Kidney (tissue), 14 donors: ENCODE data around the gene L1CAM. TPM values are rescaled to one million over a fixed set of nuclear protein-coding genes. Genes with fewer than 3 reads are reported as not detected.

ENCODE experiments used
- DNase-seq, 5 donors: peaks; one replicate each; pipeline ENCODE4 v3.0.0-alpha.2; 2013 to 2020
- FAIRE-seq: peaks from 2 replicates; lab custom pipeline; 2012; peaks lifted over from hg19 to GRCh38; lab: Jason Lieb, UNC
- H3K27ac ChIP-seq, 2 donors: one replicate each; pipeline ENCODE4 v1.7.0; 2013; ENCODE audit warnings: low read depth in 2 of 2, low read length in 2 of 2, inconsistent platforms in 1 of 2
- H3K27me3 ChIP-seq: one replicate; pipeline ENCODE4 v1.7.1; 2013; ENCODE audit warnings: low read length, inconsistent platforms; ENCODE audit not compliant: control insufficient read depth, insufficient read depth
- H3K36me3 ChIP-seq, 3 donors: one replicate each; pipeline versions ENCODE4 v1.7.0 to v1.7.1; 2013; ENCODE audit warnings: low read length in 3 of 3, control low read depth in 1 of 3, inconsistent platforms in 1 of 3; ENCODE audit not compliant: insufficient read depth in 3 of 3, control insufficient read depth in 2 of 3
- H3K4me1 ChIP-seq, 3 donors: one replicate each; pipeline versions ENCODE4 v1.7.0 to v1.7.1; 2013; ENCODE audit warnings: low read length in 3 of 3, inconsistent platforms in 1 of 3, low read depth in 1 of 3; ENCODE audit not compliant: control insufficient read depth in 2 of 3, insufficient read depth in 2 of 3
- H3K4me3 ChIP-seq, 3 donors: one replicate each; pipeline versions ENCODE4 v1.7.0 to v1.8.1; 2013; ENCODE audit warnings: low read length in 3 of 3, control low read depth in 1 of 3, inconsistent platforms in 1 of 3
- H3K9ac ChIP-seq, 3 donors: one replicate each; pipeline versions ENCODE4 v1.7.0 to v1.7.1; 2013; ENCODE audit warnings: low read length in 3 of 3, control low read depth in 1 of 3, inconsistent platforms in 1 of 3
- H3K9me3 ChIP-seq, 3 donors: one replicate each; pipeline versions ENCODE4 v1.7.0 to v1.7.1; 2013; ENCODE audit warnings: low read length in 3 of 3, control low read depth in 1 of 3, inconsistent platforms in 1 of 3; ENCODE audit not compliant: control insufficient read depth in 2 of 3, insufficient read depth in 1 of 3
- CTCF ChIP-seq: IDR thresholded peaks from 3 replicates; pipeline ENCODE4 v1.5.1; 2012; ENCODE audit warnings: mild to moderate bottlenecking, moderate library complexity, borderline replicate concordance; ENCODE audit not compliant: insufficient read depth; ENCODE audit errors: extremely low read depth
- intact Hi-C: fragments of 100-400 bp; cut with DNase I; formaldehyde crosslinking; loops from one replicate; pipeline ENCODE4 v1.11.1; 2022
- polyA plus RNA-seq: library from polyadenylated mRNA; stranded (reverse); fragments of 350-450 nt; fragmentation: Illumina TruSeq; extraction: RNeasy Lipid Tissue Mini Kit (QIAGEN cat#74804); gene quantifications from one replicate; pipeline ENCODE4 v1.2.3, GENCODE V29; 2014; ENCODE audit warnings: low read depth, low replicate concordance; ENCODE audit not compliant: insufficient read depth
- total RNA-seq: library from RNA; stranded (reverse); fragmentation: NEBNext Ultra II Directional; extraction: Animal tissue kit (Norgen Biotek cat#: 25700); gene quantifications from one replicate; pipeline ENCODE4 v1.2.1, GENCODE V29; 2021
- donor health status: control.
- donor health status: control.
- donor health status: control.
- donor health status: control.
- donor health status: control.
- donor health status: DM: yes; HTN: yes; CAD: no.
- donor health status: Normal renal cell carcinoma (clear cell type).

Gene L1CAM
- total and polyA plus RNA-seq, 2 donors from 2014 or later: 26.1 to 71.9 TPM

DNA sequence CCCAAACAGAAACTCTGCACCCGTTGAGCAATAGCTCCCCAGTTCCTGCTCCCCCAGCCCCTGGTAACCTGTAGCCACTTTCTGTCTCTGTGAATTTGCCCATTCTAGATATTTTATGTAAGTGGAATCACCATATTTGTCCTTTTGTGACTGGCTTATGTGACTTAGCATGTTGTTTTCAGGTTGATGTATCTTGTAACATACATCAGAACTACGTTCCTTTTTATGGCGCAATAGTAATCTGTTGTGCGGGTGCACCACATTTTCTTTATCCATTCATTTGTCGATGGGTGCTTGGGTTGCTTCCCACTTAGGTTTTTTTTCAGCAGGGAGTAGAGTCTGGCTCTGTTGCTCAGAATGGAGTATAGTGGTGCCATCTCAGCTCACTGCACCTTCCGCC lies 49.1 kb downstream of the L1CAM start:
- Histone ChIP-seq H3K27me3 (no peaks in the 10 kb centered on the region), H3K36me3 (no peaks in the 10 kb centered on the region), H3K9me3 (no peaks in the 10 kb centered on the region), H3K9ac (no peak overlapping the region), H3K4me1 (no peaks in the 10 kb centered on the region), H3K27ac (no peak overlapping the region), H3K4me3 (no peak overlapping the region)
- FAIRE-seq (no peak), DNase-seq (no peak)
- no peak for TF ChIP-seq CTCF
- intact Hi-C loops: no loop called here

DNA sequence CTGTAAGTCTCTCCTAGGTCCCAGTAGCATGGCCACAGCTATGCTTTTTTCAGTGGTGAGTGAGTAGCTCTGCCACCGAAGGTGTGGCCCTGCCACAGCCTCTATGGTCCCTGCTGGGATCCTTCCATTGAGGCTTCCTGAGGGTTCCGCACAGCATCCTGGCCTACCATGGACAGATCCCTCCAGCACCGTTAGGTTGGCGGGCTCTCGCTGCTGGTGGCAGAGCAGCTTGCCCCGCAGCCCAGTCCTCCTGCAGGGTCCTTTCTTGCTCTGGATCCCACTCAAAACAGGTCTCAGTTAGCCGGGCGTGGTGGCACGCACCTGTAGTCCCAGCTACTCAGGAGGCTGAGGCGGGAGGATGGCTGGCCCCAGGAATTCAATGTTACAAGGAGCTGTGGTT lies 53.2 kb downstream of the L1CAM start:
- no peak for TF ChIP-seq CTCF
- H3K27me3 ChIP-seq: no peaks in the 10 kb centered on the region
- no peaks in the 10 kb centered on the region for H3K9me3 ChIP-seq
- H3K4me1 ChIP-seq: no peaks in the 10 kb centered on the region
- no peaks in the 10 kb centered on the region for H3K36me3 ChIP-seq
- H3K4me3 ChIP-seq: no peak overlapping the region
- intact Hi-C loops: no loop called here
- DNase-seq (no peak), FAIRE-seq (no peak)
- H3K9ac ChIP-seq: no peak overlapping the region
- no peak overlapping the region for H3K27ac ChIP-seq

DNA sequence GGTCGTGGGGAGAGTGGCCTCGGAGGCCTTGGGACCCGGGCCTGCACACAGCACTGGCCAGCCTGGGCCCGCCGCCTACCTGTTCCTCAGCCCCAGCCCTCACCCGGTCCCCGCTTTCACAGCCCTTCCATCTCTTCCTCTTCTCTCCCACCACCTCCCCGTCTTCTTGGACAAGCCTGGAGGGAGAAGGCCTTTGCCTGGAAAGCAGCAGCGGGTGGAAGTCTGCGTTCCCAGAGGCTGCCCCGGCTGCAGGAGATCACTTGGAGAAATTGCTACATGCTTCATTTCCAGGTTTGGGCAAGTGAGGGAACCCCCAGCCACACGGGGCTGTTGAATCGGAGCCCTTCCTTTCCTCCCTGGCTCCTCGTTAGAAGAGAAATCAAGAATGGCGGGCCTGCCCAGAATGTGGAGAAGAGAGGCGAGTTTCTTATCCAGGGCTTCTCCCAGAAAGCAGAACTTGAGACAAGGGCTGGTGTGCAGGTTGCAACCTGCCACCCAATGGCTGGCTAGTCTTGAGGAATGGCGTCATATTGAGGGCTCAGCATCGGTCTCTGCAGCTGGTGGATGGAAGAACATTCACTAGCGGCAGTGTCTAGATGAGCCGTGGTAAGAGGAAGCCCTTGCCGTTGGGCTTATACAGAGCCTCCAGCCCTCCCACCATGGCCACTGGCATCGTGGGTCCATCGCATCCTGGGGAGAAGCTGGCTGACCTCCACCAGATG lies 54.4 kb downstream of the L1CAM start:
- no peak for FAIRE-seq
- DNase-seq: no peak
- Histone ChIP-seq H3K9me3 (no peaks in the 10 kb centered on the region), H3K27me3 (no peaks in the 10 kb centered on the region), H3K9ac (no peak overlapping the region), H3K4me1 (no peaks in the 10 kb centered on the region), H3K4me3 (no peak overlapping the region), H3K36me3 (no peaks in the 10 kb centered on the region), H3K27ac (no peak overlapping the region)
- intact Hi-C loops: no loop called here
- TF ChIP-seq CTCF: no peak
